Bronchial epithelial cell (primary cell): Measurements from ENCODE around the gene RBSN. TPM values are rescaled to one million over a fixed set of nuclear protein-coding genes. Genes with fewer than 3 reads are reported as not detected.

ENCODE experiments used
- DNase-seq: peaks from one replicate; pipeline ENCODE4 v3.0.0-alpha.2; 2010; ENCODE audit warnings: low read depth
- FAIRE-seq: peaks from 2 replicates; lab custom pipeline; 2011; peaks lifted over from hg19 to GRCh38; lab: Jason Lieb, UNC
- H3K27me3 ChIP-seq: 2 replicates; pipeline ENCODE4 v1.5.1; 2011; ENCODE audit warnings: low read length; ENCODE audit not compliant: control insufficient read depth, insufficient read depth
- H3K36me3 ChIP-seq: 2 replicates; pipeline ENCODE4 v1.5.1; 2011; ENCODE audit warnings: low read length; ENCODE audit not compliant: control insufficient read depth, insufficient read depth
- H3K4me3 ChIP-seq: 2 replicates; pipeline ENCODE4 v1.5.1; 2011; ENCODE audit warnings: mild to moderate bottlenecking, low read depth, low read length, control low read depth
- CTCF ChIP-seq: IDR thresholded peaks from 2 replicates; pipeline ENCODE4 v1.5.1; 2011; ENCODE audit warnings: mild to moderate bottlenecking, moderate library complexity, low read length, control low read depth, inconsistent platforms; ENCODE audit not compliant: insufficient read depth, severe bottlenecking
- total RNA-seq: library from RNA; depleted of rRNA; stranded (reverse); fragments of >200 nt; gene quantifications from 2 replicates; pipeline ENCODE4 v1.2.1, GENCODE V29; 2014

The RBSN gene
- total RNA-seq, 1 donor from 2014 or later = 32.9 TPM

GRCh38 chr3:15113884-15114283 is 14.9 kb upstream of the RBSN start:
- Histone ChIP-seq H3K27me3 (no peaks in the 10 kb centered on the region), H3K4me3 (no peak overlapping the region), H3K36me3 (no peaks in the 10 kb centered on the region)
- FAIRE-seq (no peak), DNase-seq (no peak)
- TF ChIP-seq CTCF = no peak

GRCh38 chr3:15113471-15113870 is 14.5 kb upstream of the RBSN start:
- Histone ChIP-seq H3K27me3 (no peaks in the 10 kb centered on the region), H3K4me3 (no peak overlapping the region), H3K36me3 (no peaks in the 10 kb centered on the region)
- FAIRE-seq = no peak
- TF ChIP-seq CTCF = no peak
- no peak for DNase-seq

GRCh38 chr3:15112011-15112410 is 13.1 kb upstream of the RBSN start:
- Histone ChIP-seq H3K4me3 (no peak overlapping the region), H3K36me3 (no peaks in the 10 kb centered on the region), H3K27me3 (no peaks in the 10 kb centered on the region)
- TF ChIP-seq CTCF = no peak
- no peak for FAIRE-seq
- DNase-seq = no peak

GRCh38 chr3:15110206-15110605 is 11.3 kb upstream of the RBSN start:
- Histone ChIP-seq H3K27me3 (no peaks in the 10 kb centered on the region), H3K4me3 (no peak overlapping the region), H3K36me3 (no peaks in the 10 kb centered on the region)
- no peak for FAIRE-seq
- TF ChIP-seq CTCF = no peak
- no peak for DNase-seq

- DNase-seq (no peak), FAIRE-seq (no peak)
- H3K4me3 ChIP-seq = no peak overlapping the region
- no peaks in the 10 kb centered on the region for H3K36me3 ChIP-seq
- no peak for TF ChIP-seq CTCF
- no peaks in the 10 kb centered on the region for H3K27me3 ChIP-seq
Observed at GRCh38 chr3:15108869-15109268, 9.9 kb upstream of the RBSN start.

- no peaks in the 10 kb centered on the region for H3K27me3 ChIP-seq
- no peak overlapping the region for H3K4me3 ChIP-seq
- TF ChIP-seq CTCF = peak; percentile 97
- peak; percentile 54 for DNase-seq
- no peak for FAIRE-seq
- H3K36me3 ChIP-seq = no peaks in the 10 kb centered on the region
Observed at GRCh38 chr3:15108082-15108545, 9.2 kb upstream of the RBSN start.
